ENCODE data around the gene AMDHD1.

The AMDHD1 gene, protein sequence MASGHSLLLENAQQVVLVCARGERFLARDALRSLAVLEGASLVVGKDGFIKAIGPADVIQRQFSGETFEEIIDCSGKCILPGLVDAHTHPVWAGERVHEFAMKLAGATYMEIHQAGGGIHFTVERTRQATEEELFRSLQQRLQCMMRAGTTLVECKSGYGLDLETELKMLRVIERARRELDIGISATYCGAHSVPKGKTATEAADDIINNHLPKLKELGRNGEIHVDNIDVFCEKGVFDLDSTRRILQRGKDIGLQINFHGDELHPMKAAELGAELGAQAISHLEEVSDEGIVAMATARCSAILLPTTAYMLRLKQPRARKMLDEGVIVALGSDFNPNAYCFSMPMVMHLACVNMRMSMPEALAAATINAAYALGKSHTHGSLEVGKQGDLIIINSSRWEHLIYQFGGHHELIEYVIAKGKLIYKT

DNA sequence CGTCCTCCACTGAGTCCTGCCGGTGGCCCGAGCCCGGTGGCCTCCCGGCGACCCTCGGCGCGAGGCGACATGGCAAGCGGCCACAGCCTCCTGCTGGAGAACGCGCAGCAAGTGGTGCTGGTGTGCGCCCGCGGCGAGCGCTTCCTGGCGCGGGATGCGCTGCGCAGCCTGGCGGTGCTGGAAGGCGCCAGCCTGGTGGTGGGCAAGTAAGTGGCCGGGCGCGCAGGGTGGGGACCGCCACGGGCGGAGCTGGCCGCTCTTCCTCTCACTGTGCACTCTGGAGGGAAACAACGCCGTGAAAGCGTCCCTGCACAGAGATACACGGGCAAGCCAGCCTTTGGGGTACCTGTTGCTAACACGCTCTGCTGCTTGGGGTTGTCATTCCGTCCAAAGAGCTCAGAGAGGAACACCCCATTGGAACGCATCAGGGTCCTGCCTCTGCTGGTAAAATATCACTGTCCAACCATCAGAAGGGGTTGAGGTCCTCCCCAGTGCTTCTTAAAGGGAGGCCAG lies at the start of gene AMDHD1:
Gene AMDHD1 (plus strand): TSS at position 2 of the 513 bp plus-strand sequence. CDS start 68 bp downstream, at position 70.
- peak; percentile 30 to 50 for DNase-seq (ENCODE audit: low read depth in 2 of 2)

DNA sequence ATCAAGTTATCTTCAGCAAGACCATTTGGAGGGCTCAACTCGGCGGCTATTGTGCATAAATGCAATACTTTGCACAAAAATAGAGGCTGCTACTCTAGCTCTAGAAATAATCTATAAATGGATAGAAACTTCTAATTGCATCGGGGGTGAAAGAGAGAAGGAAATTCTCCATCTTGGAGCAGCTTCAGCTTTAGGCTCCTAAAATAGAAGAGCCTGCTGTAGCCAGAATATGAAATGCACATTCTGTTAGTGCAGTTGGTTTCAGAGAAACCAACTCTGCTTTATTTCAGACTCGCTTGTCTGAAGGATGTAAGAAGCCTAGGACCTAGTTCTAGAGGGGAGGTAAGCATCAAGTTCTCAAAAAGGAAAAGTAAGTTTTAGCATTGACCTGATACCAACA lies 46.3 kb upstream of the AMDHD1 start:
- no peak for DNase-seq (ENCODE audit: low read depth in 2 of 2)

DNA sequence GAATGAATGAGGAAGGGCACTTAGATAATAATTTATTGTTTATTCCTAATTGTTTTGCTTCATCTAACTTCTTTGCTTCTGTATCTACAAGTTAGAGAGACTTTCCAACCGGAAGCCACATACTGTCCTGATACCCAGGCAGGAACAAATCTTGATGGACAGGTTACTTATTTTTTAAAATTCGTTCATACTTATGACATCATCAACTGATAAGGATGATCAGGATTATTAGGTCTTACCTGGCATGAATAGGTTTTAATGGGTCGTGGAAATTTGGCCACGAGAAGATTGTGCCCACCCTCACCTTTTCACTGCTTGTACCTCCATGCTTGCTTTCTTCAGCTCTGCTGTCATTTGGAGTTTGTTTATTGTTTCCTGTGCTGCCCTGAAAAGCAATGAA lies 45.0 kb upstream of the AMDHD1 start:
- no peak for DNase-seq (ENCODE audit: low read depth in 2 of 2)

DNA sequence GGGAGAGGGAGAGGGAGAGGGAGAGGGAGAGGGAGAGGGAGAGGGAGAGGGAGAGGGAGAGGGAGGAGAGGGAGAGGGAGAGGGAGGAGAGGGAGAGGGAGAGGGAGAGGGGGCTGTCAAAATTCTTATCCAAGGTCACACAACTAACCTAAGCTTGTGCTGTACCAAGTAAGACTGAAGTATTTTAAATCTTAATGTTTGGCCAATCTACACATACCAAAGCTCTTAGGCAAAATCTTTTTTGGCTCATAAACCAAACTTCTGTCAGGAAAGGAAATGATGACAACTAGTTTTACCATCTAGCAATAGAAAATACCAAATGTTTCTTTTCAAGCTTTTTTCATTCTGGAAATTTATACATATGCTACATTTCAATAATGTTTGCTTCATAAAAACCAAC lies 34.6 kb upstream of the AMDHD1 start:
- DNase-seq (ENCODE audit: low read depth in 2 of 2) = no peak

DNA sequence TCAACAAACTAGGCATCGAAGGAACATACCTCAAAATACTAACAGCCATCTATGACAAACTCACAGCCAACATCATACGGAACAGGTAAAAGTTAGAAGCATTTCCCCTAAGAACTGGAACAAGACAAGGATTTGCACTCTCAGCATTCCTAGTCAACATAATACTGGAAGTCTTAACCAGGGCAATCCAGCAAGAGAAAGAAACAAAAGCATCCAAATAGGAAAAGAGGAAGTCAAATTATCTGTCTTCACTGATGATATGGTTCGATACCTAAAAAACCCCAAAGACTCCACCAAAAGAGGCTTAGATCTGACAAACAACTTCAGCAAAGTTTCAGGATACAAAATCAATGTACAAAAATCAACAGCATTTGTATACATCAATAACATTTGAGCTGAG lies 33.3 kb upstream of the AMDHD1 start:
- DNase-seq (ENCODE audit: low read depth in 2 of 2) = no peak

DNA sequence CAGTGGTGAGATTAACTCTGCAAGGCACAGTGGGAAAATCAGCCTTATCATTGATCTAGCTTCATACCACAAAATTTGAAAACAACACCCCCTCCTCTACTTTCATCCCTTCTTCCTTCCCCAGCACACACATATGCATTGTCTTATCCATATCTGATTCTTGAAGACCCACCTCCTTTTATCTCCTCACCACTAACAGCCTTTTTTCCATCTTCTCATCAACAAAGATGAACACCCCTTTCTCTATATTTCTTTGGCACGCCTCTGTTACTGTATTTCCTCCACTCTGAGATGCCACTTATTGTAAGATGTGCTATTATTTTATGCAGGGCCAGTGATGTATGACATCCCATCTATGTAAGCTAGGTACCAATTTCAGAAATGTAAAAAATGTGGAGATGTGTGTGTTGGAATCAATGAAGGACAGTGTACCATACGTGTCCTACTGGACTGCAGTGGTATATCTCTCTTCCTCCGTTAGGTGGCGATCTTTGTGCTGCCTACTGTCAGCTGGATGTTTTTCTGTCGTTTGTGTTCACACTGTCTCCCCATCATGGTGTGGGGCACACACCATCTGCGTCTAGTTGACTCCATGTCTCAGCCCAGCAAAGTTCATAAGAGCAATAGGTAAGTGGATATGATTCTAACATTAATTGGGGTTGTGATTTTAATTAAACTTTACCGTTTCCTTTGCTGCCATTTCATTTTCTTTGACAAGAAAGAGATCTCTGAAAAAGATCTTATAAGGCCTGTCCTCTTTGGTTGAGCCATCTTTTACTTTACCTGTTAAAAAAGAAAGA lies 24.7 kb upstream of the AMDHD1 start:
- DNase-seq (ENCODE audit: low read depth in 2 of 2) = peak; percentile 10 to 31

DNA sequence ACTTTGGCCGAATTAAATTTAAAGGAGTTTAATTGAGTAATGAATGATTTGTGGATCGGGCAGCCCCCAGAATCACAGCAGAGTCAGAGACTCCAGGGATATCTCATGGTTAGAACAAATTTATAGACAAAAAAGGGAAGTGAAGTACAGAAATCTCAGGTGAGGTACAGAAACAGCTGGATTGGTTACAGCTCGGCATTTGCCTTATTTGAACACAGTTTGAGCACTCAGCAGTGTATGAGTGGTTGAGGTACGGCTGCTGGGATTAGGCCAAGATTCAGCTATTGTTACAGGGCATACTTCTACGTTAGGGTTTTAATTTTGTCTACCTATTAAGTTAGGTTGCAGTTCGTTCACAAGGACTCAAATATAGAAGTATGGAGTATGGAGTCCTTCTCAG lies 24.0 kb upstream of the AMDHD1 start:
- no peak for DNase-seq (ENCODE audit: low read depth in 2 of 2)

DNA sequence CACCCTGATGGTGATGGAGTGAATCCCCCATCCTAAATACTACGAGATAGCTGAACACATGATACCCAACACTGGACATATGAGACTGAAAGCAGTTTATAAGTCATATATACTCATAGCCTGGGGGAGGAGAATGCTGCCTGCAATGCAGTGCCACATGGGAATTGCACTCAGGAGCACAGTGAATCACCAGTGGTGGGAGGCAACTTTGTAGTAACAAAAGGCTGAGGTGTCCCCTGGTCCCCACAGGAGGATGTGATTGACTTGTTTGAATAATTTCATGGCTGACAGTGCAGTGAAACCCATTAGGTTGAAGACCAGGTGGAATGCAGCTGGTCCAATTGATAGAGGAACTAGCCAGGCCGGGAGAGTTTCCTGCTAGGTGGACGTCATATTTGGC lies 20.9 kb upstream of the AMDHD1 start:
- no peak for DNase-seq (ENCODE audit: low read depth in 2 of 2)

DNA sequence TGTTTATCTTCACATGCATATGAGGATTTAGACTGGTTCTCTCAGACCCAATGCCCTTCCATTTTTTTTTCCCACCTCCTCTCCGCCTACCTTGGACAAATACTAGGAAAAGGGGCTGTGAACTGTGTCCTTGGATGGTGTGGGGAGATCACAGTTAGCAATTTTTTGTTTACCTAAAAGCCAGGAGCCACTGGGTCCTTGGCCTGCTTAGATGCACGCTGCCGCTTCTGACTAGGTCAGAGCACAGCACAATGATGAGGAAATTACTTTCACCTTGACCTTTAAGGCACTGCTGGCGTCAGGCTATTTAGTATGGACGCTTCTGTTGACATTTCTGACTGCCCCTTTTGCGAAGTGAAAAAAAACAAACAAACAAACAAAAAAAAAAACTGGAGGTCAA lies 2.6 kb upstream of the AMDHD1 start:
- DNase-seq (ENCODE audit: low read depth in 2 of 2) = no peak

DNA sequence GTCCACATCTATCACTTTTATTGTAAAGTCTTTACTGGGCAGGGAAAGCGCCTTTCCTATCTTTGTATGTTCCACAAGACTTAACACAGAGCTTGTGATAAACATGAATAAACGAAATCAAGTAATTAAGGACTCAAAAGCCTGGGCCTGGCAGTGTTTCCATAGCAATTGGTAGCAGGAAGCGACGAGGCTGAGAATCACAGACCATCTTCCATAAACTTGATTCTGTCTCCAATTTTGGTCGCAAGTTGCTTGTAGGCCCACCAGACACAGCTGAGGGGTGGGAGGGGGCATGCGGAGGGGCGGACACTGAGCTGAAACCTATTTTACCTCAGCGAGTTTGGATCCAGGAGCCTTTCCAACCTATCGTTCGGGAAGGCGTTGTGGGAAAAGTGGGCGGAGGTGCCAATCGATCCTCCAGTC lies 1.0 kb upstream of the AMDHD1 start:
- DNase-seq (ENCODE audit: low read depth in 2 of 2) = no peak

DNA sequence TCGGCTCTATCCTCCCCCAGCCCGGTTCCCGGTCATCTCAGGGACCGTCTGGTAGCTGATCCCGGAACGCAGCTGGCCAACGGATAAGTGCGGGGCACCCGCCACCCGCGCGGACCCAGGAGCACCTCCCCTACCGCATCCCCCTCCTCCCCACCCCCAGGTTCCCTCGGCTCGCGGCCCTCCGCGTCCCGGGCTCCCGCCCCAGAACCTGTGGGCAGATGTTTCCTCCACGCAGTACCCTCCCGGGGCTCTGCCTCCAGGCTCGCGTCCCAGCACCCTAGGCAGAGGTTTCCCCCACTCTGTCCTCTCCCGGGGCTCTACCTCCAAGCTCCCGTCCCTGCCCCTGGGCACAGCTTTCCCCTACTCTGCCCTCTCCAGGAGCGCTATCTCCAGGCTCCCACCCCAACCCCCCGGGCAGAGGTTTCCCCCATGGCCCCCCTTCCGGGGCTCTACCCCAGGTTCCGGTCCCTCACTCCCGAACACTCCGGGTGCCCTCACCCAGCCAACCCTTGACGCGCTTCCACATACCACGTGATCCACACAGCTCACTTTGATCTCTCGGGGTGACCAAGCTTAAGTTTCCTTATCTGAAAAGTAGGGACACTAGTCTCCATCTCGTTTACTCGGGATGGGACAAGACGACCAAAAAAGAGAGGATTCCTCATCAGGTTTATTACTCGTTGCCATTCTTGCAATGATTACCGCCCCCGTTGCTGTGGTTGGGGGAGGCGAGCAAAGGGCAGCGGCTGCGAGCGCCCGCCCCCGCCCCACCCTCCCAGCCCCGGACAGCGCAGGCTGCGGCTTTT lies 404 bp upstream of the AMDHD1 start, which contains the start of gene CCDC38:
Gene CCDC38 (minus strand): TSS at position 91 of the 806 bp plus-strand sequence. CDS start 6,105 bp downstream, outside the sequence.
- peak; percentile 70 to 83 for DNase-seq (ENCODE audit: low read depth in 2 of 2)

DNA sequence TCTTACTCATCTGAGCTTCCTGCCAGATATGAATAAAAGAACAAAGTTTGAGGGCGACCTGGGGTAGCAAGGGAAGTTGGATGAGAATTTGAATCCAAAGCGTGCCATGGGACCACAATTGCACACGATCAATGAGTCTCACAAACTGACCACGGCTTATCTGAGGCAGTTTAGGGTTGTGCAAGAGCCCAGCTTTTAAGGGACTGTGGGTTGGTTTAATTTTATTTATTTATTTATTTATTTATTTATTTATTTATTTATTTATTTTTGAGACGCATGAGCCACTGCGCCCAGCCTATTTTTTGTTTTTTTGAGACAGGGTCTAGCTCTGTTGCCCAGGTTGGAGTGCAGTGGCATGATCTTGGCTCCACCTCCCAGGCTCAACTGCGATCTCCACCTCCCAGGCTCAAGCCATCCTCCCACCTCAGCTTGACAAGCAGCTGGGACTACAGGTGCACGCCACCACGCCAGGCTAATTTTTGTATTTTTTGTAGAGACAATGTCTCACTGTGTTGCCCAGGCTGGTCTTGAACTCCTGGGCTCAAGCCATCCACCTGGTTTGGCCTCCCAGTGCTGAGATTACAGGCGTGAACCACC lies 1.1 kb downstream of the AMDHD1 start:
- DNase-seq (ENCODE audit: low read depth in 2 of 2) = no peak

DNA sequence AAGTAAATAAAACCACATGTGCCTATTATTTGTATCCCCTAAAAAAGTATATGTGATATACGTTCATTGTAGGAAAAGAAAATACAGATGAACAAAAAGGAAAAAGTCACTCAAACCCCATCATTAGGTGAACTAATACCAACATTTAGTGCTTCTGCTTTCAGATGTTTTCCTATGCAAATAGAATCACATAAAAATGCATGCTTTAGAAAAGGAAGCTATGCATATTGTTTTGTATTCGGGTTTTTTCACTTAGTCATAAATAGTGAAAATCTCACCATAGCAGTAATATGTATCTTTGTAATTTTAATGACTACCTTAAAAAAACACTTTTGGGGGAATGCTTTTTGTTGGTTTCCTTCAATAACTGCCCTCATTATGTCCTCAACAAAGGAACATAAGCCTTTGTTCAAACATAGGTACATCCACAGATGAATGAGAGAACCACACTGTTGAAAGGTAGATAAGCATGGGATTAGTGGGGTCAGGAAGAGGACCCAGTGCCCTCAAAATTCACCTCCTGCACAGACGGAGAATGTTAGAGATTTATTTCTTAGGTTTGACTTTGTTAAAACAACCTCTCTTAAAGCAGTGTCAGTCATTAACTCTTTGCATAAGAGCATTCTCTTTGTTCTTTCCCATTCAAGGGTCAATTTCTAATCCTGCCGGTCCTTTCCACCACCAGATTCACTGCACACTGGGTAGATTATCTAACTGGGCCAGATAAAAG lies 6.5 kb downstream of the AMDHD1 start:
- no peak for DNase-seq (ENCODE audit: low read depth in 2 of 2)

DNA sequence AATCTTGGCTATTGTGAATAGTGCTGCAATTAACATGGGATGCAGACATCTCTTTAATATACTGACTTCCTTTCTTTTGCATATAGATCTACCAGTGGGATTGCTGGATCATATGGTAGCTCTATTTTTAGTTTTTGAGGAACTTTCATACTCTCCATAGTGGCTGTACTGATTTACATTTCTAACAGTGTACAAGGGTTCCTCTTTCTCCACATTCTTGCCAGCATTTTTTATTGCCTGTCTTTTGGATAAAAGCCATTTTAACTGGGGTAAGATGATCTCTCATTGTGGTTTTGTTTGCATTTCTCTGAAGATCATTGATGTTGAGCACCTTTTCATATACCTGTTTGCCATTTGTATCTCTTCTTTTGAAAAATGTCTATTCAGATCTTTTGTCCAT lies 8.4 kb downstream of the AMDHD1 start:
- DNase-seq (ENCODE audit: low read depth in 2 of 2) = no peak

DNA sequence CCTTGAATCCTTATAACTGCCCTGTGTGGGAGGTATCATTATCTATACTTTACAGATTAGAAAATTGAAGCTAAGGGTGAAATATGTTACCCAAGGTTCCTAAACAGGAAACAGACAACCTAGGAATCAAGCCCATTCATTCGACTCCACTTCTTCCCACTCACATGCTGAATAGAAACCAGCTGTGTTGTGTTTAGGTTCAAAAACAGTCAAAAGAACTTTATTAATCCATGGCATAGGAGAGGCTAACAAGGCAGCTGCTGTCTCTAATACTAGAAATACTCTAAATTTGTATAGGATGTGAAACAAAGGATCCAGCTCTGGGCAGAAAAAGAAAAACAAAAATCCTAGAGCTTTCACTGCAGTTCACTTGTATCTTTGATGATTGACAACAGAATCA lies 9.9 kb downstream of the AMDHD1 start:
- DNase-seq (ENCODE audit: low read depth in 2 of 2) = no peak

DNA sequence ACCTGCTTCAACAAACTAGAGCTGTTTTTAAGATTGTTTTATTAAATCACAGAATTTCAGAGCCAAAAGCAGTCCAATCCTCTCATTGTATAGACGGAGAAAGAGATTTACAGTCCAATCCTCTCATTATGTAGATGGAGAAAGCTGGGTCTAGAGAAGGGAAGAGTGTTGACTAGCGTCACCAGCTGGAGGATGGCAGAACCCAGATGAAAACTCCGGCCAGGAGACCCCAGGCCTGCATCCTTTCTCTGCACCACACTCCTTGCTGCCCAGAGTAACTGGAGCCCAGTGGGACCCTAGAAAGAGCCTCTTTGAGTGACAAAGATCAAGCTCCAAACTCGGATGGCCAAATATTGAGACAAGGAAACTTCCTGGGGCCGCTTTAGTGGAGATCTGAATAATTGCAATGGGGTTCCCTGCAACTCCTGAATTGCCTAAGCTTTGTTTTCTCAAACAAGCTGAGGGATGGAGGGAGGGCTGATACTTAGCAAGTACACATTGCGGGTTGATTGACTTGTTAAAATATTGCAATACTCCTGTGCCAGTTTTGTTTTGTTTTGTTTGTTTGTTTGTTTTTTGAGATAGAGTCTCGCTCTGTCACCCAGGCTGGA lies 12.5 kb downstream of the AMDHD1 start:
- no peak for DNase-seq (ENCODE audit: low read depth in 2 of 2)

DNA sequence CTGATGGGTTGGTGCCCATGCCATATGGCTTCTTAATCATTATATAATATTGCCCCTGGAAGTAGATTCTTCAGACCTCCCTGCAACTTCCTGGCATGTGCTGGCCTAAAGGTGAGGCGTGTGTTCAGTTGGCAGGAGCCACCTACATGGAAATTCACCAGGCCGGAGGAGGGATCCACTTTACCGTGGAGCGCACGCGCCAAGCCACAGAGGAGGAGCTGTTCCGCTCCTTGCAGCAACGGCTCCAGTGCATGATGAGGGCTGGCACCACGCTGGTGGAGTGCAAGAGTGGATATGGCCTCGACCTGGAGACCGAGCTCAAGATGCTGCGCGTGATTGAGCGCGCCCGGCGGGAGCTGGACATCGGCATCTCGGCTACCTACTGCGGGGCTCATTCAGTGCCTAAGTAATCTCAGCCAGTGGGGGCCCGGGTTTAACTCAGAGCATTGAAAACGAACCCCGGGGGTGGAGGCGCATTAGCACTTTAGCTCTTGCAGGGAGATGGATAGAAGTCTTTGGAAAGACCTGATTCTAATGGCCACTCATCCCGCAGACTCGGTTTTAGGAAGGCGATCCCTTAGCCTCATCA lies 13.5 kb downstream of the AMDHD1 start:
- no peak for DNase-seq (ENCODE audit: low read depth in 2 of 2)

DNA sequence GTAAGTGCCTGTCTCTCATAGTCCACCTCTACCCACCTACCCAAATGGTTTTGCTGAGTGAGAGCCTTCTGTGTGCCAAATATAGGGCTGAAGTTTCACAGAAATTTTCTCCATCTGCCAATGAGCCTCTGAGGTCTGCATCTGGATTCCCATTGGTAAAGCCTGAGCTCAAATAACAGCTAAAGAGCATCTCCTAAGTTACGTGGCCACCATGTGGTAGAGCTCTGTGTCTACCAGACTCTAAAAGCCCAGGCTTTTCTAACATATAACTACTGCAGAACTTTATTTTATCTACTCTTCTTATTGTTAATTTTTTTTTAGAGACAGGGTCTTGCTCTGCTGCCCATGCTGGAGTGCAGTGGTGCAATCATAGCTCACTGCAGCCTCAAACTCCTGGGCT lies 16.0 kb downstream of the AMDHD1 start:
- no peak for DNase-seq (ENCODE audit: low read depth in 2 of 2)

DNA sequence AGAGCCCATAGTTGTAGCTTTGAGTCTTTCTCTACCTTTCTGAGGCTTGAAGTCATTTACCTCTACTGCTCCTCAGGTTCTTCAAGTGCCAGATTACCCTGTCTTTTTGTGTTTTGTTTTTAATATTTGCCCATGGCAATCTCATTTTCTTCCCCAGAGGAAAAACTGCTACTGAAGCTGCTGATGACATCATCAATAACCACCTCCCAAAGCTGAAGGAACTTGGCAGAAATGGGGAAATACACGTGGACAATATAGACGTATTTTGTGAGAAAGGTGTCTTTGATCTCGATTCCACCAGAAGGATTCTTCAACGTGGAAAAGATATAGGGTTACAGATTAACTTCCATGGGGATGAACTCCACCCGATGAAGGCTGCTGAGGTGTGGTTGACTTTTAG lies 17.1 kb downstream of the AMDHD1 start:
- no peak for DNase-seq (ENCODE audit: low read depth in 2 of 2)

DNA sequence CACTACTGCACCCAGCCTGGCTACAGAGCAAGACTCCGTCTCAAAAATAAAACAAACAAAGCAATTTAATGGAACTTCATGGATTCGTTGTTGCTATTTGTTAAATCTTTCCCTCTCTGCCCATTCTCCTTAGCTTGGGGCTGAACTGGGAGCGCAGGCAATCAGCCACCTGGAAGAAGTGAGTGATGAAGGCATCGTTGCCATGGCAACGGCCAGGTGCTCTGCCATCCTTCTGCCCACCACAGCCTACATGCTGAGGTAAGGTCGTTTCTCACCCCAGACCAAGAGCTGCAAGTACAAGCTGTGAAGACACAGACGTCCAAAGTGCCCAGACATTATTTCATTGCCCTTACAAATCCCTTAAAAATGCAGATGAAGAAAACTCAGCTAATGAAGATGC lies 19.1 kb downstream of the AMDHD1 start:
- DNase-seq (ENCODE audit: low read depth in 2 of 2) = no peak
